GM03348 (cell line): ENCODE results near the gene NPAS3.
A peak's percentile ranks its signal among the peaks of the same experiment; 100 is the strongest.

Source experiments
- DNase-seq: peaks from one replicate; pipeline ENCODE4 v3.0.0; 2012; ENCODE audit warnings: low spot score

NPAS3 gene

GRCh38 chr14:33332497-33332896 is 393.8 kb downstream of the NPAS3 start:
- DNase-seq: no peak

- DNase-seq: no peak
Measured at GRCh38 chr14:33335366-33335765, 396.7 kb downstream of the NPAS3 start.

- no peak for DNase-seq
Measured at GRCh38 chr14:33342299-33342974, 403.8 kb downstream of the NPAS3 start.

DNA sequence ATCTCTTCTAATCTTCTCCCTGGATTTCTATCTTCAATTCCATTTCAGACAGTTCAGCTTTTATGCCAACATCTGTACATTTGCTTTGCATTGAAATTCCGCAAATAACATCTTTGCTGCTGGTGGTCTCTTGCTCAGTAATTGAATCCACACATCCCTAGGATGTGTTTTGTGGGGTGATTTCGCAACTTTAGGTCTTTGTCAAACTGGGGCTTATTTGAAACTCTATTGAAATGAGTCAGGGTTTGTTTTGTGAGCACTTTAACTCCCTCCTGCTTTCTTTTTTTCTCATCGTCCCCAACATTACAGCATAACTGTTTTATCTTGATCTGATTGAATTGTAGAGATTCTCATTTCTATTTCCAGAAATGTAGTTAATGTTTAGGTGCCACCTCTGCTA is 404.3 kb downstream of the NPAS3 start:
- DNase-seq: peak; percentile 7

DNA sequence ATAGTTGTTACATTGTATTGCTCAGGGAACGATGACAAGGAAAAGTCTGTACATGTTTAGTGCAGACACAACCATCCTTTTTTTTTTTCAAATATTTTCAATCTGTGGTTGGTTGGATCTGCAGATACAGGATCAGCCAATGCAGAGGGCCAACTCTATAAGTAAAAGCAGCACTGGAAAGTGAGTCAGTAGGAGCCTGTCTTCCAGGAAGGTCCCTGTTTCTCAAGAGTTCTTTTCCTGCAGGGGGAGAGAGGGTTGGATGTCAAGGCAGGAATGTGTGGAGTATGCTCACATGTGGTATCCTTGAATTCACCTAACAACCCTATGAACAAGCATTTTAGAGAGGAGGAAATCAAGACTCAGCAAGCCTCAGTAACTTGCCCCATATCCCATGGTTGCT is 409.1 kb downstream of the NPAS3 start:
- no peak for DNase-seq

- DNase-seq: no peak
Measured at GRCh38 chr14:33348510-33348909, 409.8 kb downstream of the NPAS3 start.

GRCh38 chr14:33349871-33350270 is 411.2 kb downstream of the NPAS3 start:
- no peak for DNase-seq

DNA sequence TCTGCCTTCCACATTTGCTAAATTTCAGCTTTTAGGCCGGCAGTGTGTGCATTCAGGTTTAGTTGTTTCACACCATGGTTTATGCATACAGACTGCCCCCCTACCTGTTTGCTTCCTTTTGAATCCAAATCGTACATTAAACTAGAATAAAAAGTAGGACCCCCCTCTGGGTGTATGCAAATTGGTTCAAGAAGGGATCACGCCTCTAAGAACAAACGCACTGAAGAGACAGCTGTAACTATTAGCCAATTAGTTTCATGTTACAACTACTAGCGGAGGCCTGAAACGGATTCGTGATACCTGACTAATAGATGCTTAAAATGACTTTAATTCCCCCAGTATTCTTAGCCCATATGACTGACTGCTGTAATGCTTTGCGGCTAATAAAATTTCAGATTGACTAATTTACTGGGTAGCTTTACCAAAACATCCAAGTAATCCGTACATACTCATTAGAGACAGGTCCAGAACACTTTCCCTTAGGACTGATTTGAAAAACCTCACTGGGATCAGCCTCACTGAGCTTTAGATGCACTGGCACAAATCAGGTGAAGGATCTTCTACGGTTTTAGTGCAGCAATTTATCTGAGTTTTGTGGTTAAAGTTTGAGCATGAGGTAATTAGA is 411.8 kb downstream of the NPAS3 start:
- no peak for DNase-seq

GRCh38 chr14:33352821-33353220 is 414.1 kb downstream of the NPAS3 start:
- no peak for DNase-seq

DNA sequence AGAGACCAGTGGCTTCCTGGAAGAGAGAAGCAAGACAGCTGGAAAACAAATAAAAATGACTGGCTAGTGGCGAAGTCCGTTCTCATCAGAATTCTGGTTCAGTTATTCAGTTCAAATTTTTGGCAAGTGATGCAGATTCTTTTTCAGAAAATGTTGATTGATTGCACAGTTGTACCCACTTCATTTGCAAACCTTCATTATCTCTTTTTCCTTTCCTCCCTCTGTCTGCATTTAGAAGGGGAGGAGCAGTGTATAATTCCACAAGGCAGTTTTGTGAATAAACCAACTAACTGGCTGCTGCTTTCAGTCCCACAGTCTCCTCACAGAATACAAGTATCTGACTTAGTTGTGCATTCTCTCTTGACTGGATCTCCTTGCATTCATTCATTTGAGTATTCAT is 417.5 kb downstream of the NPAS3 start:
- DNase-seq: no peak

- DNase-seq: no peak
Measured at GRCh38 chr14:33357225-33358010, 418.7 kb downstream of the NPAS3 start.

DNA sequence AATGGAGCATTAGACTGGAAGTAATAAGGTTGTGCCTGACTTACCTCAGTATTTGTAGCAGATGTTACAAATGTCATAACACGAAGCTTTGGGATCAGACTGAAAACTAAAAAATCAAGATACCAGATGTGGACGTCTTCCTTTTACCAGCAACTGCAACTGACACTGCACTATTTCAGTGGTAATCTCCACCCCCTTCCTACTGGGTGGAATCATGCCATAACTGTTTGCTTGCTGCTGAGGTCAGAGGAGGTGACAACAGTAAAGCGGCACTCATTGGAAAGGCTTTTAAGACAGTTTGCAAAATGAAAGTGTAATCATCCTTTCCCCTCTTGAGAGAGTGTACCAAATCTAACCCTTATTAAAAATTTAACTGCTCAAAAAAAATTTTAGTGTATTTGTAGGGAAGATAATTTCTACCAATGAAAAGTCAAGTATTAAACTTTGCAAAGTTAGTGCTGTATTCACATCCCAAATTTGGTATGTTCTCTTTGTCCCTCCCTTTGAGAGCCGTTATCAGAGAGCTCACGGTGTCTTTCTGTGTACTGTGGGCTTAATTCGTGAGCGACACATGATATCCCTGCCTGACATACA is 420.7 kb downstream of the NPAS3 start:
- no peak for DNase-seq

- DNase-seq: no peak
Measured at GRCh38 chr14:33362934-33363333, 424.3 kb downstream of the NPAS3 start.

DNA sequence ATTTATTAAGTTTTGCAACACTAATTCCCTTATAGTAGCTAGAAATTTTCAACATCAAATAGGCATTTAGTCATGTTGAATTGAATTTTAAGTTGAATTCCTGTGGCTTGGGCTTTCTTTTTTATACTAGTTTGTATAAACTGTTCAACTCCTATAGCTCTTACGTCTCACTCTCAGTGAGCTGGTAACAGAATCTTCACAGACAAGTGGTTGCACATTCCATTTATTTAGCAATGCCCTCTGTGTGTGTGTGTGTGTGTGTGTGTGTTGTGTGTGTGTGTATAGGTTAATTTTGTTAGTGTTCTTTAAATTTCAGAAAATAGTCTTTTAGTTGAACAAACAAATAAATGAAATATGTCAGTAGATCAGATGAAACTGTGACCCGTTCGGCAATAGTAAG is 425.0 kb downstream of the NPAS3 start:
- no peak for DNase-seq

DNA sequence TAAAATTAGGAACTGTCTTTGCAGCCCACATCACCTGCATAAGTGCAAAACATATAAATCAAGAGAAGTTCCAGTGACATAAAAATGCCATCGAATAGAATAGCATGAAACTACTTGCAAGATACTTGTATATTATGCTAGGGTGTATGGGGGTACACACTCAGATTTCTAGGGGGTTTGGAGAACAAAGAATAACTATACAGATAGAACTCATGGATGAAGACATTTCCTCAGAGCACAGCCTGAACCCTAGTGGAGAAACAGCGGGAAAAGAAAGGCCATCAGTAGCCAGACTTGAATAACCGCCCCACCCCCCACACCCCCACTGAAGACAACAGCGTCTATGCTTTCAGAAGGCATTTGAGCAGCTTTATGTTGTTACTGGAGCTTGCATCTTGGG is 425.8 kb downstream of the NPAS3 start:
- DNase-seq: no peak

- DNase-seq: no peak
Measured at GRCh38 chr14:33369041-33369440, 430.4 kb downstream of the NPAS3 start.

GRCh38 chr14:33369972-33370371 is 431.3 kb downstream of the NPAS3 start:
- no peak for DNase-seq

DNA sequence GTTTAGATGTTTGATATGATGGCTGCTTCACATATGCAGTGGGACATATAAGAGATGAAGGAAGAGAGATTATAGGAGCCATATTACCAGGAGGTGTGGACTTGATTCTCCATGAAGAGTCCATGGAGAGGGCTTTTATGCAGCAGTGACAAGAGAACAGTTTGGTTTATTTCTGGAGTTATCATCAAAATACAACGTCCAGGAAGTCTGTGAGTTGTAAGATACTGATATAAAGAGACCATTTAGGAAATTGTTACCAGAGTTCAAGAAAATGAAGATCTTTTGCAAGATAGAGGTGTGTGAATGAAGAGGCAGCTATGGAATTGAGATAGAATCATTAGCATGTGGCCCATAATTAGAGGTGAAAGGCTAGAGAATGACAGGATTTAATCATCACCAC is 431.7 kb downstream of the NPAS3 start:
- DNase-seq: no peak

DNA sequence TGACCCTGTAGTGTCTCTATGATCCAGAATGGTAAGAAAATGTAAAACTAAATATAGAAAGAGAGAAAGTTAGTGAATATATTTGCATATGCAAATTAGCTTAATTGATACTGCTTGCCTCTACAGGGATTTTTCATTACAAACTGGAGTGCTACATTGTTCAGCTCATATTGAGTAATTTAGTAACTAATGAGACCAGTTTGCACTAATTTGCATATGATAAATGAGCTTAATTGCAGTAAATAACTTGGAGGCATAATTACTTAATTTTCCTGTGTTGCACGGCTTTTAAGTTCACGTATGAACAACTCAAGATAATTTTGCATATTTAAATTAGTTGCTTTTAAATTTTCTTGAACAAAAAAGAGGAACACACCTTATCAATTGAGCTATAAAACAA is 436.5 kb downstream of the NPAS3 start:
- no peak for DNase-seq

- DNase-seq: no peak
Measured at GRCh38 chr14:33375786-33376185, 437.1 kb downstream of the NPAS3 start.

GRCh38 chr14:33376510-33376909 is 437.8 kb downstream of the NPAS3 start:
- no peak for DNase-seq

- DNase-seq: no peak
Measured at GRCh38 chr14:33377596-33378390, 439.1 kb downstream of the NPAS3 start.
